Nephron (organoid): ENCODE results near the gene OSBPL3.

Source experiments
- H3K27ac Mint-ChIP-seq, 3 experiments: 2 replicates each; pipeline ENCODE4 v1.8.0; 2020; ENCODE audit warnings: mixed read lengths in 3 of 3, mild to moderate bottlenecking in 2 of 3, moderate library complexity in 1 of 3
- H3K27me3 Mint-ChIP-seq: 2 replicates; pipeline ENCODE4 v1.8.0; 2021; ENCODE audit warnings: low read depth, mild to moderate bottlenecking, moderate library complexity, mixed read lengths
- H3K36me3 Mint-ChIP-seq: 2 replicates; pipeline ENCODE4 v1.8.0; 2020; ENCODE audit warnings: low read depth, mixed read lengths
- H3K4me1 Mint-ChIP-seq: 2 replicates; pipeline ENCODE4 v1.8.0; 2020; ENCODE audit warnings: mixed read lengths
- H3K4me3 Mint-ChIP-seq, 3 experiments: 2 replicates each; pipeline ENCODE4 v1.8.0; 2020; ENCODE audit warnings: mild to moderate bottlenecking in 3 of 3, mixed read lengths in 3 of 3, moderate library complexity in 2 of 3
- H3K9me3 Mint-ChIP-seq: 2 replicates; pipeline ENCODE4 v1.8.0; 2020; ENCODE audit warnings: mixed read lengths
- TF ChIP-seq, protein P1 (sequence below), 3 experiments: fragments of 200-600 bp; sonication (generic); IDR thresholded peaks; one replicate each; pipeline ENCODE4 v1.5.0; 2021; ENCODE audit warnings: antibody characterized with exemption in 3 of 3; ENCODE audit not compliant: unreplicated experiment in 3 of 3

The OSBPL3 gene

DNA sequence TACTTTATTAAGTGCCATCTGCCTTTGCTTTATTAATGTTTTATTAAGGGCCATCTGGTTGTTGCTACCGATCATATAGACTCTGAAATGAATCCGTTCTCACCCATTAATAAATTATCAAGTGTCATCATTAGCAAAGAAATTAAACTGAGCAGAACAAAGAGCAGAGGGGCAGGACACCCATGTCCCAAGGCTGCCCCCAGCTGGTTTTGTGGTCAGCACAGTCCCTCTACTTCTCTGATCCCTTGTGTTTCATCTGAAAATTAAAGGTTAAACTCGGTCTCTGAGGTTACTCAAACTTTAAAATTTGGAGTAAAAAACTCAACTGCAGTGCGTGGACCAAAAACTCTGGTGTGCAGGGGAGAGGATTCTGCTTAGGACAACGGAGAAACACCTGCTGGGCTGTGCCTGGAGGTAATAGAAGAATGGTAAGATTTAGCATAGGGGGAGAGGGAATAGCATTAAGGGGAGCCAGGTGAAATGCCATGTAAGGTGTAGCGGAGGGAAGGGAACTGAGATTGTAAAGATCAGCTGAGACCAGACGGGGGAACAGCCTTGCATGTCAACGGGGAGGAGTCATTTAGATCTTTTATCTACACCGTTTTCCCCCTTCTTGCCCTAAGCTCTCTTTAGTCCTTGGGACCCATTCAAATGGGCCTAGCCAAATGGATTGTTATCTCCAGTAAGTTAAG, 212.0 kb downstream of the OSBPL3 start:
- Mint-ChIP-seq H3K27me3 (peaks cover 5% of the 10 kb centered on the region), H3K9me3 (peaks cover 8% of the 10 kb centered on the region), H3K36me3 (no peaks in the 10 kb centered on the region), H3K4me3 (no peak overlapping the region), H3K27ac (no peak overlapping the region), H3K4me1 (peaks cover 13% of the 10 kb centered on the region)
- TF ChIP-seq, protein P1, sequence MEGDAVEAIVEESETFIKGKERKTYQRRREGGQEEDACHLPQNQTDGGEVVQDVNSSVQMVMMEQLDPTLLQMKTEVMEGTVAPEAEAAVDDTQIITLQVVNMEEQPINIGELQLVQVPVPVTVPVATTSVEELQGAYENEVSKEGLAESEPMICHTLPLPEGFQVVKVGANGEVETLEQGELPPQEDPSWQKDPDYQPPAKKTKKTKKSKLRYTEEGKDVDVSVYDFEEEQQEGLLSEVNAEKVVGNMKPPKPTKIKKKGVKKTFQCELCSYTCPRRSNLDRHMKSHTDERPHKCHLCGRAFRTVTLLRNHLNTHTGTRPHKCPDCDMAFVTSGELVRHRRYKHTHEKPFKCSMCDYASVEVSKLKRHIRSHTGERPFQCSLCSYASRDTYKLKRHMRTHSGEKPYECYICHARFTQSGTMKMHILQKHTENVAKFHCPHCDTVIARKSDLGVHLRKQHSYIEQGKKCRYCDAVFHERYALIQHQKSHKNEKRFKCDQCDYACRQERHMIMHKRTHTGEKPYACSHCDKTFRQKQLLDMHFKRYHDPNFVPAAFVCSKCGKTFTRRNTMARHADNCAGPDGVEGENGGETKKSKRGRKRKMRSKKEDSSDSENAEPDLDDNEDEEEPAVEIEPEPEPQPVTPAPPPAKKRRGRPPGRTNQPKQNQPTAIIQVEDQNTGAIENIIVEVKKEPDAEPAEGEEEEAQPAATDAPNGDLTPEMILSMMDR (IDR thresholded peaks at IDR 0.05; ENCODE audit: unreplicated experiment in 3 of 3) = no peak

DNA sequence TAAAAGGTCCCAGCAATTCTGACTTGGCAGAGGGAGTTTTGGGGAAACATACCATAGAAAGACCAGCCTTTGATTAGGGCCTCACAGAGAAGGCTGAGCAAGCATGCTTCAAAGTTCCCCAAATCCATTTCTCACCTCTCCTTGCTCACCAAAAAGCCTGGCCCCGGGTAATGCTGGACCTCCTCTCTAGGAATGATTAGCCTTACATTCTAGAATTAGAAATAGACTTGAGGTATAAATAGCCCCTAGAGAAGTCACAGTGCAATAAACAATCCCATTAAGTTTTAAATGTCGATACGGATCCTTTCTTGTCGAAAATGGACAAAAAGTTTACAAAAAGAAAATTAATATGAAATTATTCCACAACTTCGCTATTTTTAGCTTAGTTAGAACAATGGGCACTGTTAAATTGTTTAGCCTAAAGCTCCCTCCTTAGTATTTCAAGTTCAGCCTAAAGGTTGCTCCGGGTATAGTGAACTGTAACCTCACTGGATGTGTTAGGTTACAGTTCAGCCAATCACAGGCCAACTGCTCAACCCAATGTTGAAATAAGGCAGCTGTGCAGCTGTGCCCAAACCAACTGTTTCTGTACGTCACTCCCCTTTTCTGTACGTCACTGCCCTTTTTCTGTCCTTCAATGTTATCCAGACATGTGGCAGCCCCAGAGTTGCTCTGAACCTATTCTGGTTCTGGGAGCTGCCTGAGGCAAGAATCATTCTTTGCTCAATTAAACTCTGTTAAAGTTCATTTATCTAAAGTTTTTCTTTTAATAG, 214.8 kb downstream of the OSBPL3 start:
- Mint-ChIP-seq H3K27me3 (peaks cover 5% of the 10 kb centered on the region), H3K4me1 (peaks cover 13% of the 10 kb centered on the region), H3K36me3 (no peaks in the 10 kb centered on the region), H3K27ac (no peak overlapping the region), H3K4me3 (no peak overlapping the region), H3K9me3 (no peaks in the 10 kb centered on the region)
- TF ChIP-seq, protein P1 (IDR thresholded peaks at IDR 0.05; ENCODE audit: unreplicated experiment in 3 of 3) = no peak

- Mint-ChIP-seq H3K9me3 (no peaks in the 10 kb centered on the region), H3K27me3 (peaks cover 5% of the 10 kb centered on the region), H3K4me3 (no peak overlapping the region), H3K36me3 (no peaks in the 10 kb centered on the region), H3K4me1 (peaks cover 13% of the 10 kb centered on the region), H3K27ac (no peak overlapping the region)
- TF ChIP-seq, protein P1 (IDR thresholded peaks at IDR 0.05; ENCODE audit: unreplicated experiment in 3 of 3) = no peak
Measured at GRCh38 chr7:24764011-24764410, 216.0 kb downstream of the OSBPL3 start.

- Mint-ChIP-seq H3K27me3 (peaks cover 7% of the 10 kb centered on the region), H3K4me3 (no peak overlapping the region), H3K27ac (no peak overlapping the region), H3K4me1 (peaks cover 13% of the 10 kb centered on the region), H3K9me3 (no peaks in the 10 kb centered on the region), H3K36me3 (no peaks in the 10 kb centered on the region)
- TF ChIP-seq, protein P1 (IDR thresholded peaks at IDR 0.05; ENCODE audit: unreplicated experiment in 3 of 3) = no peak
Measured at GRCh38 chr7:24763303-24763901, 216.6 kb downstream of the OSBPL3 start.

- Mint-ChIP-seq H3K9me3 (no peaks in the 10 kb centered on the region), H3K4me3 (no peak overlapping the region), H3K27me3 (peaks cover 11% of the 10 kb centered on the region), H3K27ac (no peak overlapping the region), H3K4me1 (peaks cover 13% of the 10 kb centered on the region), H3K36me3 (no peaks in the 10 kb centered on the region)
- TF ChIP-seq, protein P1 (IDR thresholded peaks at IDR 0.05; ENCODE audit: unreplicated experiment in 3 of 3) = no peak
Measured at GRCh38 chr7:24762771-24763170, 217.2 kb downstream of the OSBPL3 start.
